Neural cell (in vitro differentiated cells): ENCODE measurements around the gene PLXNA4. TPM values are rescaled to one million over a fixed set of nuclear protein-coding genes. Genes with fewer than 3 reads are reported as not detected.

Source experiments
- H2AFZ ChIP-seq: fragments of 200-600, 300-800 bp; sonication (generic), shearing (Covaris generic); 2 replicates; pipeline ENCODE4 v1.6.0; 2014; ENCODE audit warnings: low read depth, mild to moderate bottlenecking, antibody characterized with exemption, low read length, moderate library complexity
- H3F3A ChIP-seq: fragments of 200-600 bp; shearing (Covaris generic); 2 replicates; pipeline ENCODE4 v1.6.1; 2016; ENCODE audit warnings: mild to moderate bottlenecking, moderate library complexity, mixed read lengths, antibody characterized with exemption, low read length; ENCODE audit not compliant: insufficient read depth, poor library complexity, severe bottlenecking
- H3K27ac ChIP-seq: fragments of 200-600, 300-800 bp; sonication (generic), shearing (Covaris generic); 2 replicates; pipeline ENCODE4 v1.5.1; 2014; ENCODE audit warnings: mild to moderate bottlenecking, low read length, moderate library complexity
- H3K27me3 ChIP-seq: fragments of 300-800, 200-600 bp; sonication (generic), shearing (Covaris generic); 2 replicates; pipeline ENCODE4 v1.6.0; 2014; ENCODE audit warnings: mild to moderate bottlenecking, low read depth, low read length, moderate library complexity; ENCODE audit not compliant: insufficient read depth
- H3K36me3 ChIP-seq: fragments of 300-800, 200-600 bp; sonication (generic), shearing (Covaris generic); 2 replicates; pipeline ENCODE4 v1.5.1; 2014; ENCODE audit warnings: mild to moderate bottlenecking, antibody characterized with exemption, low read length, moderate library complexity; ENCODE audit not compliant: insufficient read depth
- H3K4me2 ChIP-seq: fragments of 300-800, 200-600 bp; sonication (generic), shearing (Covaris generic); 2 replicates; pipeline ENCODE4 v1.6.0; 2014; ENCODE audit warnings: mild to moderate bottlenecking, low read length
- H3K4me3 ChIP-seq: fragments of 300-800, 200-600 bp; sonication (generic), shearing (Covaris generic); 2 replicates; pipeline ENCODE4 v1.5.1; 2014; ENCODE audit warnings: mild to moderate bottlenecking, low read length, moderate library complexity
- H3K79me2 ChIP-seq: fragments of 200-600 bp; shearing (Covaris generic); replicated peaks from 2 replicates; pipeline ENCODE4 v1.6.0; 2014; ENCODE audit warnings: mild to moderate bottlenecking, low read length, moderate library complexity; ENCODE audit not compliant: insufficient read depth
- H3K9ac ChIP-seq: fragments of 300-800, 200-600 bp; sonication (generic), shearing (Covaris generic); 2 replicates; pipeline ENCODE4 v1.6.1; 2016; ENCODE audit warnings: mild to moderate bottlenecking, low read length, mixed read lengths
- H3K9me2 ChIP-seq: fragments of 200-600 bp; shearing (Covaris generic); 2 replicates; pipeline ENCODE4 v1.6.1; 2016; ENCODE audit warnings: mild to moderate bottlenecking, low read length, mixed read lengths; ENCODE audit not compliant: insufficient read depth
- H3K9me3 ChIP-seq: fragments of 200-600, 300-800 bp; sonication (generic), shearing (Covaris generic); 2 replicates; pipeline ENCODE4 v1.6.1; 2016; ENCODE audit warnings: mild to moderate bottlenecking, mixed run types, low read length, moderate library complexity, mixed read lengths
- H4K20me1 ChIP-seq: fragments of 200-600 bp; shearing (Covaris generic); 2 replicates; pipeline ENCODE4 v1.6.1; 2016; ENCODE audit warnings: mild to moderate bottlenecking, mixed run types; ENCODE audit not compliant: insufficient read depth
- CTCF ChIP-seq: fragments of 450-650 bp; IDR thresholded peaks from 2 replicates; pipeline ENCODE4 v1.5.1; 2014; ENCODE audit warnings: antibody characterized with exemption, mild to moderate bottlenecking, moderate library complexity; ENCODE audit not compliant: poor library complexity, severe bottlenecking
- EP300 ChIP-seq: fragments of 450-650 bp; conservative IDR thresholded peaks from 2 replicates; pipeline ENCODE4 v1.6.1; 2014; ENCODE audit warnings: antibody characterized with exemption, mild to moderate bottlenecking, moderate library complexity; ENCODE audit not compliant: poor library complexity, severe bottlenecking
- EZH2 ChIP-seq: fragments of 200-600, 300-800 bp; shearing (Covaris generic), sonication (generic); IDR thresholded peaks from 2 replicates; pipeline ENCODE4 v1.6.1; 2014; ENCODE audit warnings: antibody characterized with exemption, low read length, borderline replicate concordance, mild to moderate bottlenecking; ENCODE audit not compliant: insufficient read depth, poor library complexity, severe bottlenecking
- MXI1 ChIP-seq: fragments of 450-650 bp; conservative IDR thresholded peaks from 2 replicates; pipeline ENCODE4 v1.6.1; 2014; ENCODE audit warnings: antibody characterized with exemption, mild to moderate bottlenecking; ENCODE audit not compliant: poor library complexity, severe bottlenecking
- POLR2AphosphoS5 ChIP-seq: IDR thresholded peaks from 2 replicates; pipeline ENCODE4 v1.6.1; 2012
- RAD21 ChIP-seq: fragments of 450-650 bp; conservative IDR thresholded peaks from 2 replicates; pipeline ENCODE4 v1.6.1; 2014; ENCODE audit warnings: antibody characterized with exemption, mild to moderate bottlenecking, moderate library complexity
- SMC3 ChIP-seq: fragments of 450-650 bp; conservative IDR thresholded peaks from 2 replicates; pipeline ENCODE4 v1.6.1; 2014; ENCODE audit warnings: antibody characterized with exemption, mild to moderate bottlenecking, moderate library complexity; ENCODE audit not compliant: poor library complexity
- TAF1 ChIP-seq: IDR thresholded peaks from 2 replicates; pipeline ENCODE4 v1.6.1; 2012; ENCODE audit warnings: low read depth
- polyA plus RNA-seq: library from polyadenylated mRNA; depleted of rRNA; stranded (reverse); fragments of >200 nt; gene quantifications from 2 replicates; pipeline ENCODE4 v1.2.3, GENCODE V29; 2014
- TF ChIP-seq, protein P1 (sequence below): IDR thresholded peaks from 2 replicates; pipeline ENCODE4 v1.6.1; 2012; ENCODE audit warnings: borderline replicate concordance

The PLXNA4 gene
- polyA plus RNA-seq, 1 donor from 2014 or later: 7.2 TPM

- Histone ChIP-seq H3F3A (no peaks in the 10 kb centered on the region), H3K4me2 (no peak overlapping the region), H2AFZ (no peak overlapping the region), H3K9me3 (no peaks in the 10 kb centered on the region), H3K9me2 (no peaks in the 10 kb centered on the region), H3K27ac (no peak overlapping the region), H3K9ac (no peak overlapping the region), H3K4me3 (no peak overlapping the region), H3K27me3 (no peaks in the 10 kb centered on the region), H4K20me1 (no peaks in the 10 kb centered on the region), H3K79me2 (no peaks in the 10 kb centered on the region), H3K36me3 (no peaks in the 10 kb centered on the region)
- no peak for TF ChIP-seq POLR2AphosphoS5
- no peak for TF ChIP-seq EZH2
- no peak for TF ChIP-seq SMC3
- no peak for TF ChIP-seq RAD21
- TF ChIP-seq MXI1: no peak
- TF ChIP-seq, protein P1, sequence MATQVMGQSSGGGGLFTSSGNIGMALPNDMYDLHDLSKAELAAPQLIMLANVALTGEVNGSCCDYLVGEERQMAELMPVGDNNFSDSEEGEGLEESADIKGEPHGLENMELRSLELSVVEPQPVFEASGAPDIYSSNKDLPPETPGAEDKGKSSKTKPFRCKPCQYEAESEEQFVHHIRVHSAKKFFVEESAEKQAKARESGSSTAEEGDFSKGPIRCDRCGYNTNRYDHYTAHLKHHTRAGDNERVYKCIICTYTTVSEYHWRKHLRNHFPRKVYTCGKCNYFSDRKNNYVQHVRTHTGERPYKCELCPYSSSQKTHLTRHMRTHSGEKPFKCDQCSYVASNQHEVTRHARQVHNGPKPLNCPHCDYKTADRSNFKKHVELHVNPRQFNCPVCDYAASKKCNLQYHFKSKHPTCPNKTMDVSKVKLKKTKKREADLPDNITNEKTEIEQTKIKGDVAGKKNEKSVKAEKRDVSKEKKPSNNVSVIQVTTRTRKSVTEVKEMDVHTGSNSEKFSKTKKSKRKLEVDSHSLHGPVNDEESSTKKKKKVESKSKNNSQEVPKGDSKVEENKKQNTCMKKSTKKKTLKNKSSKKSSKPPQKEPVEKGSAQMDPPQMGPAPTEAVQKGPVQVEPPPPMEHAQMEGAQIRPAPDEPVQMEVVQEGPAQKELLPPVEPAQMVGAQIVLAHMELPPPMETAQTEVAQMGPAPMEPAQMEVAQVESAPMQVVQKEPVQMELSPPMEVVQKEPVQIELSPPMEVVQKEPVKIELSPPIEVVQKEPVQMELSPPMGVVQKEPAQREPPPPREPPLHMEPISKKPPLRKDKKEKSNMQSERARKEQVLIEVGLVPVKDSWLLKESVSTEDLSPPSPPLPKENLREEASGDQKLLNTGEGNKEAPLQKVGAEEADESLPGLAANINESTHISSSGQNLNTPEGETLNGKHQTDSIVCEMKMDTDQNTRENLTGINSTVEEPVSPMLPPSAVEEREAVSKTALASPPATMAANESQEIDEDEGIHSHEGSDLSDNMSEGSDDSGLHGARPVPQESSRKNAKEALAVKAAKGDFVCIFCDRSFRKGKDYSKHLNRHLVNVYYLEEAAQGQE: no peak
- TF ChIP-seq TAF1: no peak
- no peak for TF ChIP-seq EP300
- TF ChIP-seq CTCF: no peak
Measured at GRCh38 chr7:132191418-132191817, 384.9 kb downstream of the PLXNA4 start.

- Histone ChIP-seq H3K9me2 (no peaks in the 10 kb centered on the region), H3K79me2 (no peaks in the 10 kb centered on the region), H3K36me3 (no peaks in the 10 kb centered on the region), H4K20me1 (no peaks in the 10 kb centered on the region), H3F3A (no peaks in the 10 kb centered on the region), H3K27me3 (no peaks in the 10 kb centered on the region), H3K27ac (no peak overlapping the region), H3K9ac (no peak overlapping the region), H3K4me2 (no peak overlapping the region), H2AFZ (no peak overlapping the region), H3K9me3 (no peaks in the 10 kb centered on the region), H3K4me3 (no peak overlapping the region)
- TF ChIP-seq TAF1 (no peak), EZH2 (no peak), CTCF (no peak), POLR2AphosphoS5 (no peak), MXI1 (no peak), RAD21 (no peak)
Measured at GRCh38 chr7:132190683-132191082, 385.6 kb downstream of the PLXNA4 start.
